ENCODE data around the gene CACTIN.

- TF ChIP-seq POLR2A (IDR thresholded peaks at IDR 0.05; ENCODE audit: borderline replicate concordance, extremely low read depth, insufficient read depth, insufficient read length) (no peak), SIN3A (IDR thresholded peaks at IDR 0.05; ENCODE audit: low read depth) (no peak), ZNF274 (IDR thresholded peaks at IDR 0.05; ENCODE audit: low read depth, low read length) (no peak), CTCF (IDR thresholded peaks at IDR 0.05 in 2 of 3, conservative IDR thresholded peaks at IDR 0.05 in 1 of 3; ENCODE audit: borderline replicate concordance in 1 of 3, insufficient read depth in 1 of 3, low read depth in 2 of 3, low read length in 2 of 3) (no peak), TCF7L2 (IDR thresholded peaks at IDR 0.05; ENCODE audit: borderline replicate concordance, extremely low read depth, insufficient read depth, insufficient read length) (no peak), EZH2 (IDR thresholded peaks at IDR 0.05) (no peak), POLR2AphosphoS5 (IDR thresholded peaks at IDR 0.05; ENCODE audit: low read depth, low read length) (no peak), ELF1 (IDR thresholded peaks at IDR 0.05; ENCODE audit: borderline replicate concordance, low read depth) (no peak), RAD21 (IDR thresholded peaks at IDR 0.05; ENCODE audit: low read depth) (no peak), ZFX (IDR thresholded peaks at IDR 0.05) (no peak), MAX (IDR thresholded peaks at IDR 0.05) (no peak), CEBPB (IDR thresholded peaks at IDR 0.05; ENCODE audit: low read depth) (no peak), JUND (IDR thresholded peaks at IDR 0.05) (no peak), REST (IDR thresholded peaks at IDR 0.05; ENCODE audit: low read depth) (no peak)
These were observed 31.0 kb downstream of the CACTIN start for GRCh38 chr19:3595521-3596061.
